SU-DHL-6 (cell line): ENCODE measurements around the gene ADGRD1.

Experiments used
- H2AFZ ChIP-seq: fragments of 200-600 bp; sonication (generic); 2 replicates; pipeline ENCODE4 v1.6.1; 2014; ENCODE audit warnings: low read depth, mild to moderate bottlenecking, moderate library complexity, mixed read lengths, antibody characterized with exemption, low read length; ENCODE audit not compliant: severe bottlenecking
- H3F3A ChIP-seq: fragments of 200-600 bp; shearing (Covaris generic); 2 replicates; pipeline ENCODE4 v1.6.0; 2016; ENCODE audit warnings: antibody characterized with exemption, mild to moderate bottlenecking; ENCODE audit not compliant: insufficient read depth
- H3K27ac ChIP-seq: fragments of 200-600 bp; sonication (generic); 2 replicates; pipeline ENCODE4 v1.5.1; 2016; ENCODE audit warnings: low read depth, mild to moderate bottlenecking, low read length, moderate library complexity, mixed read lengths
- H3K27me3 ChIP-seq: fragments of 200-600 bp; sonication (generic), shearing (Covaris generic); 2 replicates; pipeline ENCODE4 v1.6.0; 2014; ENCODE audit warnings: mild to moderate bottlenecking, low read length
- H3K36me3 ChIP-seq: fragments of 200-600 bp; sonication (generic); 2 replicates; pipeline ENCODE4 v1.6.1; 2014; ENCODE audit warnings: mild to moderate bottlenecking, low read length, mixed read lengths
- H3K4me2 ChIP-seq: fragments of 300-600, 200-600 bp; shearing (Covaris generic), sonication (generic); 2 replicates; pipeline ENCODE4 v1.6.0; 2014; ENCODE audit warnings: low read length, low read depth, mild to moderate bottlenecking; ENCODE audit not compliant: poor library complexity, severe bottlenecking
- H3K4me3 ChIP-seq: fragments of 200-600 bp; sonication (generic); 2 replicates; pipeline ENCODE4 v1.5.1; 2014; ENCODE audit warnings: antibody characterized with exemption, low read length, mild to moderate bottlenecking, mixed read lengths; ENCODE audit not compliant: insufficient read depth, poor library complexity, severe bottlenecking
- H3K79me2 ChIP-seq: fragments of 200-600 bp; sonication (generic); 2 replicates; pipeline ENCODE4 v1.6.1; 2014; ENCODE audit warnings: mild to moderate bottlenecking, low read length, moderate library complexity; ENCODE audit not compliant: insufficient read depth
- H3K9ac ChIP-seq: fragments of 200-600 bp; sonication (generic); 2 replicates; pipeline ENCODE4 v1.7.0; 2014; ENCODE audit warnings: mild to moderate bottlenecking, low read length
- H3K9me2 ChIP-seq: fragments of 200-600 bp; sonication (generic); replicated peaks from 2 replicates; pipeline ENCODE4 v1.6.1; 2014; ENCODE audit warnings: low read length; ENCODE audit not compliant: insufficient read depth
- H3K9me3 ChIP-seq: fragments of 200-600 bp; sonication (generic); 2 replicates; pipeline ENCODE4 v1.6.1; 2014; ENCODE audit warnings: low read length, mixed read lengths; ENCODE audit not compliant: insufficient read depth
- H4K20me1 ChIP-seq: fragments of 200-600 bp; sonication (generic); 2 replicates; pipeline ENCODE4 v1.6.1; 2014; ENCODE audit warnings: low read depth, mild to moderate bottlenecking, antibody characterized with exemption, low read length, moderate library complexity, mixed read lengths
- CTCF ChIP-seq: fragments of 200-600 bp; sonication (generic); IDR thresholded peaks from one replicate; pipeline ENCODE4 v1.5.1; 2017; ENCODE audit warnings: antibody characterized with exemption, mild to moderate bottlenecking, low read length, moderate library complexity; ENCODE audit not compliant: insufficient read depth, poor library complexity, severe bottlenecking
- EZH2phosphoT487 ChIP-seq: fragments of 200-600 bp; sonication (generic), shearing (Covaris generic); conservative IDR thresholded peaks from 2 replicates; pipeline ENCODE4 v1.6.1; 2018; ENCODE audit warnings: mild to moderate bottlenecking, antibody characterized with exemption, low read length, moderate library complexity, mixed read lengths

The ADGRD1 gene

GRCh38 chr12:131176926-131177325 is 223.2 kb downstream of the ADGRD1 start:
- no peak overlapping the region for H2AFZ ChIP-seq

GRCh38 chr12:131177599-131177998 is 223.9 kb downstream of the ADGRD1 start:
- Histone ChIP-seq H3K4me3 (no peak overlapping the region), H4K20me1 (no peaks in the 10 kb centered on the region), H3F3A (no peaks in the 10 kb centered on the region), H3K9me2 (no peaks in the 10 kb centered on the region), H3K27ac (no peak overlapping the region), H3K9ac (no peak overlapping the region), H3K79me2 (no peaks in the 10 kb centered on the region), H3K27me3 (no peaks in the 10 kb centered on the region), H2AFZ (no peak overlapping the region), H3K36me3 (no peaks in the 10 kb centered on the region), H3K9me3 (peaks cover 6% of the 10 kb centered on the region; the same call in 1 of the 2 replicates), H3K4me2 (no peak overlapping the region)
- TF ChIP-seq EZH2phosphoT487 = no peak
- no peak for TF ChIP-seq CTCF

More at GRCh38 chr12:131176926-131177325, 223.2 kb downstream of the ADGRD1 start:
- Histone ChIP-seq H3K4me3 (no peak overlapping the region), H3K9me2 (no peaks in the 10 kb centered on the region), H3K27me3 (no peaks in the 10 kb centered on the region), H3K27ac (no peak overlapping the region), H3K79me2 (no peaks in the 10 kb centered on the region), H4K20me1 (no peaks in the 10 kb centered on the region), H3K9me3 (peaks cover 6% of the 10 kb centered on the region; the same call in 1 of the 2 replicates), H3K9ac (no peak overlapping the region), H3F3A (no peaks in the 10 kb centered on the region), H3K4me2 (no peak overlapping the region), H3K36me3 (no peaks in the 10 kb centered on the region)
- TF ChIP-seq EZH2phosphoT487 (no peak), CTCF (no peak)

GRCh38 chr12:131187602-131188001 is 233.9 kb downstream of the ADGRD1 start:
- H3K4me3 ChIP-seq = no peak overlapping the region
- no peaks in the 10 kb centered on the region for H3K9me2 ChIP-seq
- no peak overlapping the region for H3K9ac ChIP-seq
- no peak overlapping the region for H3K4me2 ChIP-seq
- no peaks in the 10 kb centered on the region for H3K79me2 ChIP-seq
- H3K9me3 ChIP-seq = peaks cover 13% of the 10 kb centered on the region; the same call in 1 of the 2 replicates
- H2AFZ ChIP-seq = no peak overlapping the region
- no peak overlapping the region for H3K27ac ChIP-seq
- no peaks in the 10 kb centered on the region for H3K27me3 ChIP-seq
- H4K20me1 ChIP-seq = no peaks in the 10 kb centered on the region
- H3F3A ChIP-seq = no peaks in the 10 kb centered on the region
- TF ChIP-seq EZH2phosphoT487 (no peak), CTCF (no peak)
- H3K36me3 ChIP-seq = no peaks in the 10 kb centered on the region
